BLaER1 treated with 17β-estradiol and CSF1 and Interleukin-3, amounts not matched to agents 10 nM and 100 nM (cell line): ENCODE data around the gene RTF2.

ENCODE experiments used
- H3K27ac ChIP-seq, 11 experiments: shearing (Covaris generic); formaldehyde crosslinking; 2 replicates each; pipeline ENCODE4 v1.8.1; 2022
- H3K27me3 ChIP-seq, 11 experiments: shearing (Covaris generic); formaldehyde crosslinking; 2 replicates each; pipeline ENCODE4 v1.8.1; 2022
- H3K36me3 ChIP-seq, 11 experiments: shearing (Covaris generic); formaldehyde crosslinking; 2 replicates each; pipeline ENCODE4 v1.8.1; 2022
- H3K4me1 ChIP-seq, 10 experiments: shearing (Covaris generic); formaldehyde crosslinking; 2 replicates each; pipeline ENCODE4 v1.8.1; 2022
- H3K4me2 ChIP-seq, 11 experiments: shearing (Covaris generic); formaldehyde crosslinking; 2 replicates each; pipeline ENCODE4 v1.8.1; 2022
- H3K4me3 ChIP-seq, 10 experiments: shearing (Covaris generic); formaldehyde crosslinking; 2 replicates each; pipeline ENCODE4 v1.8.1; 2022
- H3K9ac ChIP-seq, 11 experiments: shearing (Covaris generic); formaldehyde crosslinking; 2 replicates each; pipeline ENCODE4 v1.8.1; 2022
- H3K9me3 ChIP-seq, 11 experiments: shearing (Covaris generic); formaldehyde crosslinking; replicated peaks in 1 of 11; 2 replicates each; pipeline ENCODE4 v1.8.1; 2022
- H4K20me1 ChIP-seq, 11 experiments: shearing (Covaris generic); formaldehyde crosslinking; 2 replicates each; pipeline ENCODE4 v1.8.1; 2022
- Cebpa-rat ChIP-seq, 11 experiments: shearing (Covaris generic); IDR thresholded peaks; 2 replicates each; pipeline ENCODE4 v1.8.1; 2022

RTF2 gene

GRCh38 chr20:56454754-56455153 is 13.7 kb upstream of the RTF2 start:
- H3K4me3 ChIP-seq: no peak overlapping the region
- no peak overlapping the region for H3K27ac ChIP-seq
- H4K20me1 ChIP-seq: no peaks in the 10 kb centered on the region
- no peak for TF ChIP-seq Cebpa-rat (IDR thresholded peaks at IDR 0.05)
- no peak overlapping the region for H3K9ac ChIP-seq
- peaks cover 0 to 18% (median 0%) of the 10 kb centered on the region in 11 experiments; a peak in 3 of 22 replicates for H3K36me3 ChIP-seq
- no peaks in the 10 kb centered on the region for H3K27me3 ChIP-seq
- peaks cover 5 to 15% (median 9%) of the 10 kb centered on the region in 10 experiments; a peak in 19 of 20 replicates for H3K4me1 ChIP-seq
- H3K4me2 ChIP-seq: no peak overlapping the region
- no peaks in the 10 kb centered on the region for H3K9me3 ChIP-seq

DNA sequence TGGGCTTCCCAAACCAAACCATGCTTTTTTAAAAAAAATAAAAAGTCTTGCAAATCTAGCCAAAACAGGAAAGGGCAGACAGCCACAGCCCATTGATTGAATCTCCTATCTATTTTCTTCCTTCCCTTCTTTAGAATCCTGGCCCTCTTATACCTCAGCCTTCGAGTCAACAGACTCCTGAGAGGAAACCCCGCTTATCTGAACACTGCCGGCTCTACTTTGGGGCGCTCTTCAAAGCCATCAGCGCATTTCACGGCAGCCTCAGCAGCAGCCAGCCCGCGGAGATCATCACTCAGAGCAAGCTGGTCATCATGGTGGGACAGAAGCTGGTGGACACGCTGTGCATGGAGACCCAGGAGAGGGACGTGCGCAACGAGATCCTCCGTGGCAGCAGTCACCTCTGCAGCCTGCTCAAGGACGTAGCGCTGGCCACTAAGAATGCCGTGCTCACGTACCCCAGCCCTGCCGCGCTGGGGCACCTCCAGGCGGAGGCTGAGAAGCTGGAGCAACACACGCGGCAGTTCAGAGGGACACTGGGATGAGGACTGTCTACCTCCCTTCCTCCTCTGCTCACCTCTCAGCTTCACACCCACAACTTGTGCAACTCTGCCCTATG is 10.1 kb upstream of the RTF2 start:
- H3K4me2 ChIP-seq: no peak overlapping the region
- peaks cover 26 to 41% (median 35%) of the 10 kb centered on the region in 10 experiments for H3K4me1 ChIP-seq
- H4K20me1 ChIP-seq: no peaks in the 10 kb centered on the region
- no peak for TF ChIP-seq Cebpa-rat (IDR thresholded peaks at IDR 0.05)
- H3K4me3 ChIP-seq: no peak overlapping the region
- peaks cover 0 to 5% (median 0%) of the 10 kb centered on the region in 11 experiments; a peak in 1 of 22 replicates for H3K36me3 ChIP-seq
- no peak overlapping the region for H3K9ac ChIP-seq
- no peak overlapping the region for H3K27ac ChIP-seq
- no peaks in the 10 kb centered on the region; a peak in 1 of 22 replicates for H3K27me3 ChIP-seq
- H3K9me3 ChIP-seq: no peaks in the 10 kb centered on the region

DNA sequence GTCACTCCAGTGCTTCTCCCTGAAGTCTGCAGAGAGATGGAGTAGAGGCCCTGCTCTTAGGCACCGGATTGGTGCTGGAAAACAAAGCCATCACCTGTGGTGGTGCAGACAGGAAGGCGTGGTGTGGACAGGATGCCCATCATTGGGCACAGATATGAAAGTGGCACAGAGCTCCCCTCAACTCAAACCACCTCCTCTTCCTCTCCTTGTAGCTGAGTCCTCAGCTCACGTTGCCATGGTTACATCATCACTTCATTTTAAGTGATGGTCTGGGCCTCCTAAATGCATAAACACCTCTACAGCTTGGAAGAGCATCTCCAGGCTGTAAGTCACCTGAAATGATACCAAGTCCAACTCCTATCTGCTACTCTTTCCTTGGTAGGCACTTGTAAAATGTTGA is 8.0 kb upstream of the RTF2 start:
- H3K9ac ChIP-seq: no peak overlapping the region
- peak overlapping the region in 1 of 11 experiments; percentile 4; a peak in 1 of 22 replicates for H3K27ac ChIP-seq
- H3K4me1 ChIP-seq: peaks cover 43 to 58% (median 50%) of the 10 kb centered on the region in 10 experiments
- no peak for TF ChIP-seq Cebpa-rat (IDR thresholded peaks at IDR 0.05)
- no peak overlapping the region for H3K4me3 ChIP-seq
- H3K27me3 ChIP-seq: no peaks in the 10 kb centered on the region; a peak in 1 of 22 replicates
- peaks cover 0 to 5% (median 0%) of the 10 kb centered on the region in 11 experiments; a peak in 1 of 22 replicates for H3K36me3 ChIP-seq
- no peaks in the 10 kb centered on the region for H3K9me3 ChIP-seq
- peak overlapping the region in 9 of 11 experiments; percentile 22 to 76 (median 50); a peak in 15 of 22 replicates for H3K4me2 ChIP-seq
- H4K20me1 ChIP-seq: no peaks in the 10 kb centered on the region

DNA sequence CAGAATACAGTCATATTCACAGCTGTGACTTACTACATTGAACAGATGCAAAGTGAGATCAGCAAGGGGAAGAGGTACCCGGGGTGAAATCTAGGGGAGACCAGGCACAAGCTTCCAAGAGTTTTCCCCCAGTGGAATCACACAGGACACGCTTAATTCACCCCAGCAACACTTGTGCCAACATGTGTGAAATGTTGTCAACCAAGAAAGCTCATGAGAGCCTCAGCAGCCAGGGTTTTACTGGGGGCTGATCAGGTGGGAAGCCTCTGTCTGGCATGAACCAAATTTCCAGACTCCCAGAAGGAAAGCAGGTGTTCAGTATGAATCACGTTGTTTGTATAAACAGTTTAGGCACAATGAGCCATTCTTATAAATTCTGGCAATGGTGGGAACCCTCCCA is 6.9 kb upstream of the RTF2 start:
- H4K20me1 ChIP-seq: no peaks in the 10 kb centered on the region
- H3K36me3 ChIP-seq: peaks cover 0 to 5% (median 0%) of the 10 kb centered on the region in 11 experiments; a peak in 1 of 22 replicates
- H3K4me2 ChIP-seq: peak overlapping the region in 9 of 11 experiments; percentile 50 to 88 (median 76); a peak in 12 of 22 replicates
- no peak for TF ChIP-seq Cebpa-rat (IDR thresholded peaks at IDR 0.05)
- 0 out of 22 replicates have a peak overlapping the region, but pooled peaks of 2 of the 11 experiments have one; percentile 4 to 17 for H3K27ac ChIP-seq
- H3K9ac ChIP-seq: no peak overlapping the region
- H3K4me3 ChIP-seq: no peak overlapping the region
- H3K9me3 ChIP-seq: no peaks in the 10 kb centered on the region
- H3K27me3 ChIP-seq: no peaks in the 10 kb centered on the region; a peak in 1 of 22 replicates
- peaks cover 54 to 69% (median 61%) of the 10 kb centered on the region in 10 experiments for H3K4me1 ChIP-seq

GRCh38 chr20:56463428-56463827 is 5.0 kb upstream of the RTF2 start:
- H3K4me2 ChIP-seq: peak overlapping the region; percentile 59 to 92 (median 84)
- TF ChIP-seq Cebpa-rat (IDR thresholded peaks at IDR 0.05): peak in 3 of 11 experiments; percentile 31 to 63 (median 61); a peak in 4 of 22 replicates

GRCh38 chr20:56465997-56466396 is 2.4 kb upstream of the RTF2 start:
- no peak for TF ChIP-seq Cebpa-rat (IDR thresholded peaks at IDR 0.05)
- peaks cover 4 to 15% (median 10%) of the 10 kb centered on the region in 11 experiments; a peak in 17 of 22 replicates for H3K36me3 ChIP-seq
- H3K27me3 ChIP-seq: no peaks in the 10 kb centered on the region
- H3K9ac ChIP-seq: peak overlapping the region in 10 of 11 experiments; percentile 1 to 37 (median 22); a peak in 8 of 22 replicates
- H3K4me3 ChIP-seq: no peak overlapping the region
- H3K4me2 ChIP-seq: peak overlapping the region; percentile 21 to 92 (median 82)
- H3K4me1 ChIP-seq: peaks cover 75 to 92% (median 89%) of the 10 kb centered on the region in 10 experiments
- no peaks in the 10 kb centered on the region for H3K9me3 ChIP-seq
- peak overlapping the region; percentile 31 to 94 (median 88); a peak in 20 of 22 replicates for H3K27ac ChIP-seq
- peaks cover 0 to 15% (median 5%) of the 10 kb centered on the region in 11 experiments; a peak in 11 of 22 replicates for H4K20me1 ChIP-seq

More at GRCh38 chr20:56463428-56463827, 5.0 kb upstream of the RTF2 start:
- H3K9ac ChIP-seq: peak overlapping the region in 8 of 11 experiments; percentile 8 to 55 (median 36); a peak in 10 of 22 replicates
- no peaks in the 10 kb centered on the region for H4K20me1 ChIP-seq
- no peaks in the 10 kb centered on the region for H3K9me3 ChIP-seq
- H3K4me1 ChIP-seq: peaks cover 69 to 85% (median 77%) of the 10 kb centered on the region in 10 experiments
- no peaks in the 10 kb centered on the region; a peak in 1 of 22 replicates for H3K27me3 ChIP-seq
- peak overlapping the region; percentile 51 to 90 (median 68); a peak in 21 of 22 replicates for H3K27ac ChIP-seq
- H3K36me3 ChIP-seq: peaks cover 0 to 3% (median 0%) of the 10 kb centered on the region in 11 experiments; a peak in 1 of 22 replicates
- H3K4me3 ChIP-seq: peak overlapping the region in 2 of 10 experiments; percentile 8; a peak in 4 of 20 replicates

DNA sequence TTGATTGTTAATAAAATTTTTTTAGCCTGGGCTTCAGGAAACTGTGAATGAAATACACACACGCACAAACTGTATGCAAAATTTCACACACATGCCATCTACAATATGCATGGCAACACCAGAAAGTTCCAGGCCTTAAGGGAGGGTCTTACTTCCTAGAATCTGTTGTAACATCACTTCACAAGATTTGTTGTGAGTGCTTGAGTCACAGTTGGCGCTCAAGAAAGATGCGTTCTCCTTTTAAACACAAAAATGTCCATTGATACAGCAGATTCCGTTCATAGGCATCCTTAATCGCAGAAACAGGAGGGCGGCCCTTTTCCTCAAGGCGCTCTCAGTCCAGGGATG is 485 bp upstream of the RTF2 start:
- peak overlapping the region; percentile 51 to 94 (median 88); a peak in 21 of 22 replicates for H3K27ac ChIP-seq
- peak overlapping the region; percentile 71 to 94 (median 88); a peak in 21 of 22 replicates for H3K9ac ChIP-seq
- no peak for TF ChIP-seq Cebpa-rat (IDR thresholded peaks at IDR 0.05)
- H4K20me1 ChIP-seq: peaks cover 0 to 33% (median 11%) of the 10 kb centered on the region in 11 experiments; a peak in 14 of 22 replicates
- H3K27me3 ChIP-seq: no peaks in the 10 kb centered on the region
- H3K36me3 ChIP-seq: peaks cover 11 to 31% (median 24%) of the 10 kb centered on the region in 11 experiments; a peak in 21 of 22 replicates
- peak overlapping the region; percentile 60 to 92 (median 82) for H3K4me2 ChIP-seq
- H3K4me1 ChIP-seq: peaks cover 60 to 80% (median 73%) of the 10 kb centered on the region in 10 experiments
- peak overlapping the region; percentile 83 to 96 (median 91) for H3K4me3 ChIP-seq
- no peaks in the 10 kb centered on the region for H3K9me3 ChIP-seq

DNA sequence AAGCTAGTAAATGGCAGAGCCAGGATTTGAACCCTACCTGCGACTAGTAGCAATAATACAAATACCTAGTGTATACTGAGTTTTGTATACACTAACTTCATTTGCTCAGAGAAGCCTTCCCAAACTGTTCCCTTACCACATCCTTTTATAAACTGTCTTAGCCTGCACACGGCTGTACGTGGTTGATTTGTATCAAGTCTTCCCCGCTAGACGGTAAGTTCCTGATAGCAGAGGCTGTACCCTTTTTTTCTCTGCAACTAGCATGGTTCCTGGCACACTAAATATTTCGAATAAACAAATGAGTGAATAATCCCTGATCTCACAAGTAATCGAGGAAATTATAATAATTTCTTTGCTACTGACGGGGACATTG is 636 bp downstream of the RTF2 start:
- H3K27ac ChIP-seq: peak overlapping the region; percentile 80 to 94 (median 88)
- peak overlapping the region; percentile 83 to 96 (median 91) for H3K4me3 ChIP-seq
- peaks cover 22 to 42% (median 35%) of the 10 kb centered on the region in 11 experiments for H3K36me3 ChIP-seq
- H4K20me1 ChIP-seq: peaks cover 0 to 35% (median 15%) of the 10 kb centered on the region in 11 experiments; a peak in 14 of 22 replicates
- H3K4me2 ChIP-seq: peak overlapping the region; percentile 81 to 98 (median 91)
- H3K4me1 ChIP-seq: peaks cover 49 to 68% (median 62%) of the 10 kb centered on the region in 10 experiments
- H3K9ac ChIP-seq: peak overlapping the region; percentile 83 to 94 (median 88)
- no peaks in the 10 kb centered on the region for H3K9me3 ChIP-seq
- H3K27me3 ChIP-seq: no peaks in the 10 kb centered on the region
- TF ChIP-seq Cebpa-rat (IDR thresholded peaks at IDR 0.05): no peak

DNA sequence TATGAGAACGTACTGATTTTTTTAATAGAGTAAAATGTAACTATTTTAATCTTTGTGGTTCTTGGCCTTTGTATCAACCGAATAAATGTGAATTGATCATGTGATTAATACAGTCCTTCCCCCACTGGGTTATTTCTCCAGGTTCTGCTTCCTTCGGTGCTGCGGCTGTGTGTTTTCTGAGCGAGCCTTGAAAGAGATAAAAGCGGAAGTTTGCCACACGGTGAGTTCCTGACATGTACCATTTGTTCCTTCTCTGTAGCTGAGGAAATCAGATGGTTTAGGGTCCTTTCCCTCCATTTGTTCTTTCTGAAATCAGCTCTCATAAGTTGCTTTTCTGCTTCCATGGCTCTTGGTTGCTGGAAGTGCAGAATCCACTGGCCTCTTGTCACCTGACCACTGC is 15.5 kb downstream of the RTF2 start:
- Histone ChIP-seq H3K9me3 (no peaks in the 10 kb centered on the region), H3K27ac (peak overlapping the region in 6 of 11 experiments; percentile 20 to 42 (median 31); a peak in 8 of 22 replicates), H3K9ac (peak overlapping the region in 2 of 11 experiments; percentile 14 to 32; a peak in 2 of 22 replicates), H3K4me1 (peaks cover 11 to 20% (median 16%) of the 10 kb centered on the region in 10 experiments), H3K4me3 (no peak overlapping the region), H4K20me1 (peaks cover 4 to 87% (median 59%) of the 10 kb centered on the region in 11 experiments; a peak in 17 of 22 replicates), H3K27me3 (no peaks in the 10 kb centered on the region), H3K36me3 (peaks cover 89 to 98% (median 95%) of the 10 kb centered on the region in 11 experiments), H3K4me2 (peak overlapping the region; percentile 10 to 57 (median 44); a peak in 21 of 22 replicates)
- no peak for TF ChIP-seq Cebpa-rat (IDR thresholded peaks at IDR 0.05)
